GM12878 (cell line): ENCODE results near the gene DCLK2. TPM values are rescaled to one million over a fixed set of nuclear protein-coding genes. Genes with fewer than 3 reads are reported as not detected.

Experiments
- ATAC-seq: fragments of 200-7000 bp; cut with Tn5 transposase; 3 replicates; pipeline ENCODE4 v1.9.1; 2020; ENCODE audit warnings: mild to moderate bottlenecking, moderate library complexity
- BruUV-seq: library from RNA; stranded (reverse); fragments of 400-500 nt; replicated peaks from 2 replicates; lab custom pipeline; 2021; lab: Mats Ljungman, UMichigan
- CTCF ChIA-PET: fragments of 300-600 bp; sonication (Branson Sonifier 250); formaldehyde crosslinking; extraction: SDS; loops from one replicate; lab custom pipeline; 2021; ENCODE audit warnings: inconsistent platforms; lab: Yijun Ruan, JAX
- POLR2A ChIA-PET: fragments of 350-600 bp; formaldehyde crosslinking; extraction: SDS; loops from one replicate; lab custom pipeline; 2021; ENCODE audit warnings: inconsistent platforms; lab: Charles Lee
- RAD21 ChIA-PET: fragments of 300-600 bp; sonication (Branson Sonifier 250); formaldehyde crosslinking; loops from one replicate; lab custom pipeline; 2023; ENCODE audit warnings: antibody characterized with exemption; ENCODE audit not compliant: unreplicated experiment; lab: Charles Lee
- SMC1A ChIA-PET: fragments of 300-600 bp; sonication (Branson Sonifier 250); formaldehyde crosslinking; loops from one replicate; lab custom pipeline; 2023; ENCODE audit not compliant: unreplicated experiment, uncharacterized antibody; lab: Charles Lee
- DNase-seq: peaks from one replicate; pipeline ENCODE4 v3.0.0-alpha.2; 2011; ENCODE audit warnings: low read depth, low spot score
- FAIRE-seq: peaks from 3 replicates; lab custom pipeline; 2011; peaks lifted over from hg19 to GRCh38; lab: Jason Lieb, UNC
- H2AFZ ChIP-seq: 2 replicates; pipeline ENCODE4 v1.6.0; 2011; ENCODE audit warnings: low read depth, low read length, control low read depth; ENCODE audit not compliant: control insufficient read depth
- H3K27ac ChIP-seq: 2 replicates; pipeline ENCODE4 v1.5.1; 2011; ENCODE audit warnings: control low read depth; ENCODE audit not compliant: control insufficient read depth, insufficient read depth
- H3K27me3 ChIP-seq, 2 experiments: replicated peaks in 1 of 2; 2 replicates each; pipeline versions ENCODE4 v1.6.0 to v1.6.1; 2011; ENCODE audit warnings: low read length in 1 of 2; ENCODE audit not compliant: control insufficient read depth in 2 of 2, insufficient read depth in 2 of 2
- H3K36me3 ChIP-seq, 2 experiments: 2 replicates each; pipeline ENCODE4 v1.5.1; 2011; ENCODE audit warnings: low read length in 1 of 2; ENCODE audit not compliant: control insufficient read depth in 2 of 2, insufficient read depth in 2 of 2
- H3K4me1 ChIP-seq: 2 replicates; pipeline ENCODE4 v1.6.1; 2011; ENCODE audit warnings: mild to moderate bottlenecking, low read length, moderate library complexity, mixed read lengths; ENCODE audit not compliant: control insufficient read depth, insufficient read depth
- H3K4me2 ChIP-seq: 2 replicates; pipeline ENCODE4 v1.6.0; 2011; ENCODE audit warnings: control low read depth; ENCODE audit not compliant: control insufficient read depth, insufficient read depth
- H3K4me3 ChIP-seq: fragments of 200-600 bp; sonication (generic); 2 replicates; pipeline ENCODE4 v1.5.1; 2016
- H3K79me2 ChIP-seq: 2 replicates; pipeline ENCODE4 v1.6.0; 2011; ENCODE audit warnings: low read length; ENCODE audit not compliant: control insufficient read depth, insufficient read depth
- H3K9ac ChIP-seq: 2 replicates; pipeline ENCODE4 v1.8.0; 2011; ENCODE audit warnings: low read length, control low read depth, mixed read lengths; ENCODE audit not compliant: control insufficient read depth, insufficient read depth
- H3K9me3 ChIP-seq: replicated peaks from 3 replicates; pipeline ENCODE4 v1.5.1; 2011; ENCODE audit warnings: mild to moderate bottlenecking, low read length; ENCODE audit not compliant: control insufficient read depth, insufficient read depth
- H4K20me1 ChIP-seq: 2 replicates; pipeline ENCODE4 v1.6.0; 2011; ENCODE audit not compliant: control insufficient read depth, insufficient read depth
- BCL11A ChIP-seq: IDR thresholded peaks from 2 replicates; pipeline ENCODE4 v1.6.1; 2011; ENCODE audit warnings: low read depth, low read length
- CBFB ChIP-seq: IDR thresholded peaks from 2 replicates; pipeline ENCODE4 v1.6.1; 2016; ENCODE audit warnings: antibody characterized with exemption, low read depth
- CBX3 ChIP-seq: fragments of 200-600 bp; sonication (generic); IDR thresholded peaks from 2 replicates; pipeline ENCODE4 v1.6.1; 2016; ENCODE audit warnings: low read depth, borderline replicate concordance
- CREM ChIP-seq: IDR thresholded peaks from 2 replicates; pipeline ENCODE4 v1.6.1; 2014; ENCODE audit warnings: antibody characterized with exemption, low read depth
- ETV6 ChIP-seq, 2 experiments: fragments of 450-650 bp in 1 of 2; IDR thresholded peaks in 1 of 2; conservative IDR thresholded peaks in 1 of 2; 2 replicates each; pipeline ENCODE4 v1.6.1; 2014; ENCODE audit warnings: antibody characterized with exemption in 1 of 2, borderline replicate concordance in 1 of 2, low read depth in 1 of 2, mild to moderate bottlenecking in 1 of 2, moderate library complexity in 1 of 2
- HDAC6 ChIP-seq: fragments of 200-600 bp; sonication (generic); IDR thresholded peaks from one replicate; pipeline ENCODE4 v1.8.0; 2017; ENCODE audit warnings: antibody characterized with exemption; ENCODE audit not compliant: unreplicated experiment
- MTA3 ChIP-seq: IDR thresholded peaks from 2 replicates; pipeline ENCODE4 v1.6.1; 2012; ENCODE audit warnings: low read length, inconsistent platforms, borderline replicate concordance
- MYC ChIP-seq: IDR thresholded peaks from 2 replicates; pipeline ENCODE4 v1.6.1; 2011; ENCODE audit warnings: mild to moderate bottlenecking, low read length, moderate library complexity, inconsistent platforms; ENCODE audit not compliant: insufficient read depth, insufficient replicate concordance, insufficient read length, severe bottlenecking
- PAX5 ChIP-seq: IDR thresholded peaks from 2 replicates; pipeline ENCODE4 v1.6.1; 2011; ENCODE audit warnings: low read depth, low read length, borderline replicate concordance
- RFX5 ChIP-seq: IDR thresholded peaks from 2 replicates; pipeline ENCODE4 v1.6.1; 2011; ENCODE audit warnings: low read depth, low read length, improper control_type of control experiment
- SMARCA5 ChIP-seq: fragments of 450-650 bp; IDR thresholded peaks from 2 replicates; pipeline ENCODE4 v1.6.1; 2017; ENCODE audit warnings: mild to moderate bottlenecking
- SREBF1 ChIP-seq: IDR thresholded peaks from 2 replicates; pipeline ENCODE4 v1.6.1; 2012; ENCODE audit warnings: mild to moderate bottlenecking, low read length
- STAT1 ChIP-seq: fragments of 450-650 bp; conservative IDR thresholded peaks from 2 replicates; pipeline ENCODE4 v1.6.1; 2014; ENCODE audit warnings: antibody characterized with exemption, mild to moderate bottlenecking
- SUZ12 ChIP-seq: fragments of 200-600 bp; sonication (generic); IDR thresholded peaks from one replicate; pipeline ENCODE4 v1.6.1; 2018; ENCODE audit warnings: antibody characterized with exemption, mild to moderate bottlenecking; ENCODE audit not compliant: unreplicated experiment
- TCF7 ChIP-seq: IDR thresholded peaks from 2 replicates; pipeline ENCODE4 v1.6.1; 2014; ENCODE audit warnings: antibody characterized with exemption, borderline replicate concordance
- ZNF217 ChIP-seq: fragments of 450-650 bp; IDR thresholded peaks from 2 replicates; pipeline ENCODE4 v1.6.1; 2017; ENCODE audit warnings: antibody characterized with exemption, mild to moderate bottlenecking
- ZSCAN29 ChIP-seq: fragments of 450-650 bp; IDR thresholded peaks from 2 replicates; pipeline ENCODE4 v1.6.1; 2017; ENCODE audit warnings: mild to moderate bottlenecking, moderate library complexity
- WGBS: methylation state at CpG from one replicate; pipeline ENCODE4 v1.1.6; 2016; ENCODE audit warnings: low lambda C conversion rate; ENCODE audit not compliant: insufficient replicate concordance, insufficient coverage; ENCODE audit errors: missing lambda C conversion rate; 5-methylcytosine and 5-hydroxymethylcytosine counted together
- in situ Hi-C: fragments of 300-500 bp; cut with MboI; formaldehyde crosslinking; loops from 9 replicates; pipeline ENCODE4 v1.14.3; 2018; ENCODE audit warnings: mixed read lengths
- intact Hi-C: fragments of 100-400 bp; cut with micrococcal nuclease; formaldehyde crosslinking; loops from one replicate; pipeline ENCODE4 v1.14.2; 2022; ENCODE audit not compliant: unreplicated experiment
- polyA plus RNA-seq, 11 experiments: library from polyadenylated mRNA; depleted of rRNA in 4 of 11; unstranded in 6 of 11; stranded (reverse) in 5 of 11; fragments of >200 nt; fragmentation: Nextera tagmentation in 4 of 11; fragmentation: Illumina TruSeq in 1 of 11; extraction: Ambion mirVana in 4 of 11; extraction: Trizol in 1 of 11; gene quantifications; 1 replicate in 1 of 11; 2 replicates in 10 of 11; pipeline versions ENCODE4 v1.2.1 to v1.2.3, GENCODE V29; 2011 to 2016; ENCODE audit warnings: inconsistent platforms in 2 of 11, missing spikeins in 2 of 11, low read depth in 1 of 11
- total RNA-seq, 4 experiments: library from RNA; depleted of rRNA in 3 of 4; stranded (reverse); fragments of >200 nt in 3 of 4; fragmentation: Illumina TruSeq in 1 of 4; extraction: Trizol in 1 of 4; gene quantifications; 2 replicates each; pipeline versions ENCODE4 v1.2.1 to v1.2.3, GENCODE V29; 2013 to 2021
- TF ChIP-seq, protein P1 (sequence below): fragments of 450-650 bp; formaldehyde crosslinking; IDR thresholded peaks from 2 replicates; pipeline ENCODE4 v1.5.0; 2022; ENCODE audit warnings: mild to moderate bottlenecking, missing genetic modification characterization
- TF ChIP-seq, protein P2 (sequence below): fragments of 450-650 bp; formaldehyde crosslinking; IDR thresholded peaks from 2 replicates; pipeline ENCODE4 v1.4.0; 2020; ENCODE audit warnings: mild to moderate bottlenecking, moderate library complexity

DCLK2 gene
- total and polyA plus RNA-seq, 10 of the 15 experiments (the other 5 are each of a cell fraction or from before 2014, with no cell fraction given) = not detected

DNA sequence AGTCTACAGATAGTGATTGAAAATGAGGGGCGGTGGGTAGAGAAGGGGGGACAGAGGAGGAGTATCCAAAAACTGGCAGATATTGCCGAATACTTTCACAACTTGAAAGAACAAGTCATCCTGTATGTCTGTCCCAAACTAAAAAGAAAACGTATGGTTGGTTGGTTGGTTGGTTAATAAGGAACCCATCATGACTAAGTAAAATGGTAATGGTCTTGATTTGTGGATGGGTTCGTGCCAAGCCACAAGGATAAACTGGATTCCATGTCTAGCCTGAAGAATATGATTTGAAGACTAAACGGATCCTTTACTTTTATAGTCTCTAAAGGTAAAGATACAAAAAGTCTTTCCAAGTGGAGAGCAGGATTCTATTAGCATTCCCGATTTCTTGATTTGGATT, 208.4 kb downstream of the DCLK2 start:
- POLR2A ChIA-PET = no interaction called here
- RAD21 ChIA-PET = no interaction called here
- FAIRE-seq (peak; percentile 47), DNase-seq (no peak)
- intact Hi-C loops (no loop called here), in situ Hi-C loops (no loop called here)
- CTCF ChIA-PET = no interaction called here
- Histone ChIP-seq H3K4me2 (no peak overlapping the region), H3K9ac (no peak overlapping the region), H2AFZ (no peak overlapping the region), H3K27ac (no peak overlapping the region), H3K36me3 (peaks cover 0 to 2% of the 10 kb centered on the region in 2 experiments; a peak in 1 of 4 replicates), H3K27me3 (no peaks in the 10 kb centered on the region), H3K79me2 (no peaks in the 10 kb centered on the region), H4K20me1 (no peaks in the 10 kb centered on the region), H3K4me3 (no peak overlapping the region), H3K4me1 (no peaks in the 10 kb centered on the region), H3K9me3 (no peaks in the 10 kb centered on the region)
- 88% methylated on average over 6 of the region's 6 CpGs for WGBS
- SMC1A ChIA-PET = no interaction called here
- TF ChIP-seq SMARCA5 = no peak
- TF ChIP-seq STAT1 = no peak
- TF ChIP-seq SUZ12 = no peak
- TF ChIP-seq ETV6 (conservative IDR thresholded peaks at IDR 0.05 in 1 of 2, IDR thresholded peaks at IDR 0.05 in 1 of 2; ENCODE audit: borderline replicate concordance in 1 of 2, low read depth in 1 of 2) = no peak
- no peak for TF ChIP-seq ZSCAN29
- TF ChIP-seq MTA3 = no peak
- TF ChIP-seq TCF7 = no peak
- TF ChIP-seq RFX5 = no peak
- no peak for TF ChIP-seq SREBF1
- no peak for TF ChIP-seq BCL11A
- TF ChIP-seq, protein P1, sequence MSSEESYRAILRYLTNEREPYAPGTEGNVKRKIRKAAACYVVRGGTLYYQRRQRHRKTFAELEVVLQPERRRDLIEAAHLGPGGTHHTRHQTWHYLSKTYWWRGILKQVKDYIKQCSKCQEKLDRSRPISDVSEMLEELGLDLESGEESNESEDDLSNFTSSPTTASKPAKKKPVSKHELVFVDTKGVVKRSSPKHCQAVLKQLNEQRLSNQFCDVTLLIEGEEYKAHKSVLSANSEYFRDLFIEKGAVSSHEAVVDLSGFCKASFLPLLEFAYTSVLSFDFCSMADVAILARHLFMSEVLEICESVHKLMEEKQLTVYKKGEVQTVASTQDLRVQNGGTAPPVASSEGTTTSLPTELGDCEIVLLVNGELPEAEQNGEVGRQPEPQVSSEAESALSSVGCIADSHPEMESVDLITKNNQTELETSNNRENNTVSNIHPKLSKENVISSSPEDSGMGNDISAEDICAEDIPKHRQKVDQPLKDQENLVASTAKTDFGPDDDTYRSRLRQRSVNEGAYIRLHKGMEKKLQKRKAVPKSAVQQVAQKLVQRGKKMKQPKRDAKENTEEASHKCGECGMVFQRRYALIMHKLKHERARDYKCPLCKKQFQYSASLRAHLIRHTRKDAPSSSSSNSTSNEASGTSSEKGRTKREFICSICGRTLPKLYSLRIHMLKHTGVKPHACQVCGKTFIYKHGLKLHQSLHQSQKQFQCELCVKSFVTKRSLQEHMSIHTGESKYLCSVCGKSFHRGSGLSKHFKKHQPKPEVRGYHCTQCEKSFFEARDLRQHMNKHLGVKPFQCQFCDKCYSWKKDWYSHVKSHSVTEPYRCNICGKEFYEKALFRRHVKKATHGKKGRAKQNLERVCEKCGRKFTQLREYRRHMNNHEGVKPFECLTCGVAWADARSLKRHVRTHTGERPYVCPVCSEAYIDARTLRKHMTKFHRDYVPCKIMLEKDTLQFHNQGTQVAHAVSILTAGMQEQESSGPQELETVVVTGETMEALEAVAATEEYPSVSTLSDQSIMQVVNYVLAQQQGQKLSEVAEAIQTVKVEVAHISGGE = no peak
- no peak for TF ChIP-seq CBFB
- TF ChIP-seq ZNF217 = no peak
- no peak for TF ChIP-seq PAX5
- TF ChIP-seq MYC = no peak
- TF ChIP-seq CBX3 = no peak
- no peak for TF ChIP-seq CREM
- TF ChIP-seq HDAC6 = no peak
- TF ChIP-seq, protein P2, sequence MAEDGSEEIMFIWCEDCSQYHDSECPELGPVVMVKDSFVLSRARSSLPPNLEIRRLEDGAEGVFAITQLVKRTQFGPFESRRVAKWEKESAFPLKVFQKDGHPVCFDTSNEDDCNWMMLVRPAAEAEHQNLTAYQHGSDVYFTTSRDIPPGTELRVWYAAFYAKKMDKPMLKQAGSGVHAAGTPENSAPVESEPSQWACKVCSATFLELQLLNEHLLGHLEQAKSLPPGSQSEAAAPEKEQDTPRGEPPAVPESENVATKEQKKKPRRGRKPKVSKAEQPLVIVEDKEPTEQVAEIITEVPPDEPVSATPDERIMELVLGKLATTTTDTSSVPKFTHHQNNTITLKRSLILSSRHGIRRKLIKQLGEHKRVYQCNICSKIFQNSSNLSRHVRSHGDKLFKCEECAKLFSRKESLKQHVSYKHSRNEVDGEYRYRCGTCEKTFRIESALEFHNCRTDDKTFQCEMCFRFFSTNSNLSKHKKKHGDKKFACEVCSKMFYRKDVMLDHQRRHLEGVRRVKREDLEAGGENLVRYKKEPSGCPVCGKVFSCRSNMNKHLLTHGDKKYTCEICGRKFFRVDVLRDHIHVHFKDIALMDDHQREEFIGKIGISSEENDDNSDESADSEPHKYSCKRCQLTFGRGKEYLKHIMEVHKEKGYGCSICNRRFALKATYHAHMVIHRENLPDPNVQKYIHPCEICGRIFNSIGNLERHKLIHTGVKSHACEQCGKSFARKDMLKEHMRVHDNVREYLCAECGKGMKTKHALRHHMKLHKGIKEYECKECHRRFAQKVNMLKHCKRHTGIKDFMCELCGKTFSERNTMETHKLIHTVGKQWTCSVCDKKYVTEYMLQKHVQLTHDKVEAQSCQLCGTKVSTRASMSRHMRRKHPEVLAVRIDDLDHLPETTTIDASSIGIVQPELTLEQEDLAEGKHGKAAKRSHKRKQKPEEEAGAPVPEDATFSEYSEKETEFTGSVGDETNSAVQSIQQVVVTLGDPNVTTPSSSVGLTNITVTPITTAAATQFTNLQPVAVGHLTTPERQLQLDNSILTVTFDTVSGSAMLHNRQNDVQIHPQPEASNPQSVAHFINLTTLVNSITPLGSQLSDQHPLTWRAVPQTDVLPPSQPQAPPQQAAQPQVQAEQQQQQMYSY (CRISPR knock-in tag) = no peak
- TF ChIP-seq, all 136 proteins: peak for 0
- ATAC-seq = no peak
- BruUV-seq = no TSS peak
